HepG2 (cell line): ENCODE measurements around the gene ANO1. TPM values are rescaled to one million over a fixed set of nuclear protein-coding genes. Genes with fewer than 3 reads are reported as not detected.

Source experiments
- ATAC-seq: fragments of 200-7000 bp; cut with Tn5 transposase; 3 replicates; pipeline ENCODE4 v1.9.1; 2020; ENCODE audit warnings: mild to moderate bottlenecking, moderate library complexity
- BruUV-seq: library from RNA; stranded (reverse); fragments of 400-500 nt; replicated peaks from 2 replicates; lab custom pipeline; 2021; lab: Mats Ljungman, UMichigan
- CTCF ChIA-PET: fragments of 300-600 bp; formaldehyde crosslinking; extraction: SDS; loops from one replicate; lab custom pipeline; 2021; ENCODE audit warnings: low total read pairs, inconsistent platforms, low intra/inter-chr PET ratio; lab: Yijun Ruan, JAX
- POLR2A ChIA-PET: fragments of 350-600 bp; sonication (Branson Sonifier 250); formaldehyde crosslinking; loops from one replicate; lab custom pipeline; 2020; ENCODE audit warnings: antibody characterized with exemption, inconsistent platforms; lab: Yijun Ruan, JAX
- DNase-seq: peaks from one replicate; pipeline ENCODE4 v3.0.0-alpha.2; 2015; ENCODE audit warnings: low spot score
- FAIRE-seq: peaks from 3 replicates; lab custom pipeline; 2011; peaks lifted over from hg19 to GRCh38; lab: Jason Lieb, UNC
- H2AFZ ChIP-seq: one replicate; pipeline ENCODE4 v1.6.1; 2011; ENCODE audit warnings: low read length, inconsistent platforms
- H3K27ac ChIP-seq: fragments of 300-600 bp; 3 replicates; pipeline ENCODE4 v1.8.0; 2011; ENCODE audit warnings: mixed run types, mild to moderate bottlenecking, mixed read lengths, low read length, inconsistent platforms; ENCODE audit not compliant: insufficient read depth; ENCODE audit errors: extremely low read length
- H3K27me3 ChIP-seq, 2 experiments: fragments of 200-600 bp in 1 of 2; 2 replicates in 1 of 2; 3 replicates in 1 of 2; pipeline versions ENCODE4 v1.6.0 to v1.8.0; 2011; ENCODE audit warnings: low read length in 2 of 2, mild to moderate bottlenecking in 2 of 2, moderate library complexity in 2 of 2, inconsistent platforms in 1 of 2; ENCODE audit not compliant: insufficient read depth in 2 of 2, control insufficient read depth in 1 of 2
- H3K36me3 ChIP-seq, 2 experiments: fragments of 200-600 bp in 1 of 2; replicated peaks in 1 of 2; 2 replicates in 1 of 2; 3 replicates in 1 of 2; pipeline versions ENCODE4 v1.5.1 to v1.8.0; 2011; ENCODE audit warnings: low read length in 2 of 2, inconsistent platforms in 1 of 2; ENCODE audit not compliant: insufficient read depth in 2 of 2, control insufficient read depth in 1 of 2
- H3K4me1 ChIP-seq: 2 replicates; pipeline ENCODE4 v1.5.1; 2012; ENCODE audit warnings: low read length, inconsistent platforms; ENCODE audit not compliant: insufficient read depth
- H3K4me2 ChIP-seq: 2 replicates; pipeline ENCODE4 v1.6.0; 2011; ENCODE audit warnings: low read depth, low read length, inconsistent platforms
- H3K4me3 ChIP-seq, 3 experiments: fragments of 200-600 bp in 1 of 3; sonication (generic), shearing (Covaris generic) in 1 of 3; replicated peaks in 1 of 3; 2 replicates each; pipeline ENCODE4 v1.5.1; 2011 to 2016; ENCODE audit warnings: low read length in 3 of 3, inconsistent platforms in 2 of 3, low read depth in 2 of 3, mild to moderate bottlenecking in 2 of 3, control low read depth in 1 of 3, mixed read lengths in 1 of 3; ENCODE audit not compliant: insufficient read depth in 1 of 3
- H3K79me2 ChIP-seq: one replicate; pipeline ENCODE4 v1.6.1; 2011; ENCODE audit warnings: low read length, inconsistent platforms; ENCODE audit not compliant: insufficient read depth
- H3K9ac ChIP-seq: 2 replicates; pipeline ENCODE4 v1.6.0; 2011; ENCODE audit warnings: mild to moderate bottlenecking, low read depth, low read length, inconsistent platforms; ENCODE audit not compliant: insufficient read depth
- H3K9me3 ChIP-seq: 2 replicates; pipeline ENCODE4 v1.5.1; 2012; ENCODE audit warnings: mild to moderate bottlenecking, low read length
- H4K20me1 ChIP-seq: 2 replicates; pipeline ENCODE4 v1.6.0; 2011; ENCODE audit warnings: inconsistent platforms, mild to moderate bottlenecking, low read length, moderate library complexity; ENCODE audit not compliant: insufficient read depth
- FIP1L1 ChIP-seq: fragments of 200-400 bp; formaldehyde crosslinking; IDR thresholded peaks from 2 replicates; pipeline ENCODE4 v1.6.1; 2018; ENCODE audit warnings: low read depth, mild to moderate bottlenecking, low read length, moderate library complexity, borderline replicate concordance; ENCODE audit not compliant: insufficient read depth
- FOXA1 ChIP-seq, 2 experiments: fragments of 450-650 bp in 1 of 2; sonication (generic) in 1 of 2; formaldehyde crosslinking in 1 of 2; IDR thresholded peaks; 2 replicates each; pipeline versions ENCODE4 v1.4.0 to v1.6.1; 2016 to 2020; ENCODE audit warnings: missing genetic modification reagents in 1 of 2
- NR2F2 ChIP-seq: IDR thresholded peaks from 2 replicates; pipeline ENCODE4 v1.6.1; 2012; ENCODE audit warnings: low read depth, inconsistent platforms, borderline replicate concordance
- ZC3H4 ChIP-seq: sonication (generic); formaldehyde crosslinking; IDR thresholded peaks from 2 replicates; pipeline ENCODE4 v1.4.0; 2020; ENCODE audit warnings: missing genetic modification reagents, borderline replicate concordance
- ZNF446 ChIP-seq: sonication (generic); formaldehyde crosslinking; IDR thresholded peaks from 2 replicates; pipeline ENCODE4 v1.5.0; 2020; ENCODE audit warnings: mild to moderate bottlenecking, missing genetic modification reagents
- ZNF451 ChIP-seq: sonication (generic); formaldehyde crosslinking; IDR thresholded peaks from 2 replicates; pipeline ENCODE4 v1.5.0; 2020; ENCODE audit warnings: mild to moderate bottlenecking, missing genetic modification reagents
- WGBS: methylation state at CpG from one replicate; pipeline ENCODE4 v1.1.6; 2017; ENCODE audit warnings: low lambda C conversion rate; 5-methylcytosine and 5-hydroxymethylcytosine counted together
- in situ Hi-C: cut with HindIII; loops from 2 replicates; pipeline ENCODE4 v1.10.0; 2017; ENCODE audit warnings: low pct_unique_long_range_greater_than_20kb; ENCODE audit not compliant: extremely low pct_ligation_motif_present
- intact Hi-C: fragments of 100-400 bp; cut with micrococcal nuclease; formaldehyde crosslinking; loops from one replicate; pipeline ENCODE4 v1.10.0; 2022; ENCODE audit not compliant: unreplicated experiment
- polyA plus RNA-seq, 8 experiments: library from polyadenylated mRNA; depleted of rRNA in 3 of 8; stranded (reverse) in 7 of 8; unstranded in 1 of 8; fragments of >200 nt; fragmentation: Illumina TruSeq in 4 of 8; extraction: Trizol in 4 of 8; gene quantifications; 2 replicates each; pipeline versions ENCODE4 v1.2.1 to v1.2.3, GENCODE V29; 2011 to 2016; ENCODE audit warnings: low read depth in 4 of 8, missing spikeins in 1 of 8, mixed read lengths in 1 of 8; ENCODE audit not compliant: insufficient read depth in 1 of 8
- total RNA-seq, 5 experiments: library from RNA; depleted of rRNA; stranded (reverse); fragments of >200 nt; fragmentation: Illumina TruSeq; extraction: Trizol; gene quantifications; 2 replicates each; pipeline ENCODE4 v1.2.3, GENCODE V29; 2016; ENCODE audit warnings: low read depth in 1 of 5
- TF ChIP-seq, protein P1 (sequence below), 2 experiments: sonication (generic) in 1 of 2; formaldehyde crosslinking in 1 of 2; IDR thresholded peaks; 2 replicates each; pipeline versions ENCODE4 v1.4.0 to v1.6.1; 2016 to 2020; ENCODE audit warnings: borderline replicate concordance in 1 of 2, low read depth in 1 of 2, mild to moderate bottlenecking in 1 of 2, missing genetic modification reagents in 1 of 2
- TF ChIP-seq, protein P2 (sequence below): sonication (generic); formaldehyde crosslinking; IDR thresholded peaks from 2 replicates; pipeline ENCODE4 v1.5.0; 2020; ENCODE audit warnings: mild to moderate bottlenecking, missing genetic modification reagents
- TF ChIP-seq, protein P3 (sequence below): sonication (generic); formaldehyde crosslinking; IDR thresholded peaks from 2 replicates; pipeline ENCODE4 v1.4.0; 2020; ENCODE audit warnings: missing genetic modification reagents, mild to moderate bottlenecking, borderline replicate concordance
- TF ChIP-seq, protein P4 (sequence below): conservative IDR thresholded peaks from 2 replicates; pipeline ENCODE4 v1.6.1; 2018; ENCODE audit warnings: missing genetic modification reagents
- TF ChIP-seq, protein P5 (sequence below): sonication (generic); formaldehyde crosslinking; conservative IDR thresholded peaks from 2 replicates; pipeline ENCODE4 v1.5.0; 2020; ENCODE audit warnings: missing genetic modification reagents

Gene ANO1
- total and polyA plus RNA-seq, 2 of the 13 experiments (the other 11 are each of a cell fraction or from before 2014, with no cell fraction given): not detected

DNA sequence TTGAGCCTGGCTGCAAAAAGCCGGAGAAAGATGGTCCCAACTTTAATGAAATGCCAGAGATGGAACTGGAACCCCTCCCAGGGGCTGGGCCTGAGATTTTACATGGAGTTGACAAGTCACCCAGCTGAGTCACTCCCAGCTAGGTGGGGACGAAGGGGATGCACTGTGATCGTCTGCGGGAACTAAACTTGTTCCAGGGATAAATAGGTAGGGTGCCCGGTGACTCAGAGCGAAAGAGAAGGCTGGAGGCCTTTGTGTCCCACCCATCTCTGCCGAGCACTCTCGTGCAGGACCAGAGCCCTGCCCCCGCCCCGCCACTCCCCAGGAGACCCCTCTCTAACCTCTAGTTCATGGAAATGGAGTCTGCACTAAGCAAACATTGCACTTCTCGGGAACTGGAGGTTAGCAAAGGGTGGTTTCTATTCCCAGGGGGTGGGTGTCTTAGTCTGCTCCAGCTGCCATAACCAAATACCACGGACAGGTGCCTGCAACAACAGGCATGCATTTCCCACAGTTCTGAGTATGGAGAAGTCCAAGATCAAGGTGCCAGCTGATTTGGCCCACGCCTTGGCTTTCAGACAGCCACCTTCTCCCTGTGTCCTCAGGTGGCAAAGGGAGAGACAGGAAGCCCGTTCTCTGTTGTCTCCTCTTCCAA lies 64.2 kb downstream of the ANO1 start:
- Histone ChIP-seq H3K4me2 (no peak overlapping the region), H3K4me1 (no peaks in the 10 kb centered on the region), H4K20me1 (peaks cover 3% of the 10 kb centered on the region; the same call in 1 of the 2 replicates), H3K36me3 (no peaks in the 10 kb centered on the region), H2AFZ (no peak overlapping the region), H3K79me2 (no peaks in the 10 kb centered on the region), H3K27ac (no peak overlapping the region), H3K9me3 (no peaks in the 10 kb centered on the region), H3K9ac (no peak overlapping the region), H3K4me3 (no peak overlapping the region), H3K27me3 (peaks cover 8 to 59% of the 10 kb centered on the region in 2 experiments; a peak in 4 of 5 replicates)
- in situ Hi-C loops (no loop called here), intact Hi-C loops (no loop called here)
- ChIA-PET POLR2A (no interaction called here), CTCF (no interaction called here)
- FAIRE-seq: no peak
- ATAC-seq: no peak
- no TSS peak for BruUV-seq
- no peak for DNase-seq
- 23% methylated on average over 5 of the region's 14 CpGs for WGBS
- TF ChIP-seq, protein P1, sequence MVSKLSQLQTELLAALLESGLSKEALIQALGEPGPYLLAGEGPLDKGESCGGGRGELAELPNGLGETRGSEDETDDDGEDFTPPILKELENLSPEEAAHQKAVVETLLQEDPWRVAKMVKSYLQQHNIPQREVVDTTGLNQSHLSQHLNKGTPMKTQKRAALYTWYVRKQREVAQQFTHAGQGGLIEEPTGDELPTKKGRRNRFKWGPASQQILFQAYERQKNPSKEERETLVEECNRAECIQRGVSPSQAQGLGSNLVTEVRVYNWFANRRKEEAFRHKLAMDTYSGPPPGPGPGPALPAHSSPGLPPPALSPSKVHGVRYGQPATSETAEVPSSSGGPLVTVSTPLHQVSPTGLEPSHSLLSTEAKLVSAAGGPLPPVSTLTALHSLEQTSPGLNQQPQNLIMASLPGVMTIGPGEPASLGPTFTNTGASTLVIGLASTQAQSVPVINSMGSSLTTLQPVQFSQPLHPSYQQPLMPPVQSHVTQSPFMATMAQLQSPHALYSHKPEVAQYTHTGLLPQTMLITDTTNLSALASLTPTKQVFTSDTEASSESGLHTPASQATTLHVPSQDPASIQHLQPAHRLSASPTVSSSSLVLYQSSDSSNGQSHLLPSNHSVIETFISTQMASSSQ (IDR thresholded peaks at IDR 0.05; ENCODE audit: low read depth): no peak
- TF ChIP-seq, protein P1 (CRISPR knock-in tag; IDR thresholded peaks at IDR 0.05; ENCODE audit: borderline replicate concordance): no peak
- TF ChIP-seq ZNF451 (CRISPR knock-in tag) (no peak), NR2F2 (no peak), ZC3H4 (CRISPR knock-in tag) (no peak), ZNF446 (CRISPR knock-in tag) (no peak), FIP1L1 (no peak), FOXA1 (IDR thresholded peaks at IDR 0.05) (no peak), FOXA1 (CRISPR knock-in tag; IDR thresholded peaks at IDR 0.05) (no peak)
- TF ChIP-seq, protein P2, sequence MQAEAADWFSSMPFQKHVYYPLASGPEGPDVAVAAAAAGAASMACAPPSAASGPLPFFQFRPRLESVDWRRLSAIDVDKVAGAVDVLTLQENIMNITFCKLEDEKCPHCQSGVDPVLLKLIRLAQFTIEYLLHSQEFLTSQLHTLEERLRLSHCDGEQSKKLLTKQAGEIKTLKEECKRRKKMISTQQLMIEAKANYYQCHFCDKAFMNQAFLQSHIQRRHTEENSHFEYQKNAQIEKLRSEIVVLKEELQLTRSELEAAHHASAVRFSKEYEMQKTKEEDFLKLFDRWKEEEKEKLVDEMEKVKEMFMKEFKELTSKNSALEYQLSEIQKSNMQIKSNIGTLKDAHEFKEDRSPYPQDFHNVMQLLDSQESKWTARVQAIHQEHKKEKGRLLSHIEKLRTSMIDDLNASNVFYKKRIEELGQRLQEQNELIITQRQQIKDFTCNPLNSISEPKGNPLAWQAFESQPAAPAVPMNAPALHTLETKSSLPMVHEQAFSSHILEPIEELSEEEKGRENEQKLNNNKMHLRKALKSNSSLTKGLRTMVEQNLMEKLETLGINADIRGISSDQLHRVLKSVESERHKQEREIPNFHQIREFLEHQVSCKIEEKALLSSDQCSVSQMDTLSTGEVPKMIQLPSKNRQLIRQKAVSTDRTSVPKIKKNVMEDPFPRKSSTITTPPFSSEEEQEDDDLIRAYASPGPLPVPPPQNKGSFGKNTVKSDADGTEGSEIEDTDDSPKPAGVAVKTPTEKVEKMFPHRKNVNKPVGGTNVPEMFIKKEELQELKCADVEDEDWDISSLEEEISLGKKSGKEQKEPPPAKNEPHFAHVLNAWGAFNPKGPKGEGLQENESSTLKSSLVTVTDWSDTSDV: no peak
- TF ChIP-seq, protein P3, sequence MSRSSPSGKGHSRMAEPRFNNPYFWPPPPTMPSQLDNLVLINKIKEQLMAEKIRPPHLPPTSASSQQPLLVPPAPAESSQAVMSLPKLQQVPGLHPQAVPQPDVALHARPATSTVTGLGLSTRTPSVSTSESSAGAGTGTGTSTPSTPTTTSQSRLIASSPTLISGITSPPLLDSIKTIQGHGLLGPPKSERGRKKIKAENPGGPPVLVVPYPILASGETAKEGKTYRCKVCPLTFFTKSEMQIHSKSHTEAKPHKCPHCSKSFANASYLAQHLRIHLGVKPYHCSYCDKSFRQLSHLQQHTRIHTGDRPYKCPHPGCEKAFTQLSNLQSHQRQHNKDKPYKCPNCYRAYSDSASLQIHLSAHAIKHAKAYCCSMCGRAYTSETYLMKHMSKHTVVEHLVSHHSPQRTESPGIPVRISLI (CRISPR knock-in tag): no peak
- TF ChIP-seq, protein P4, sequence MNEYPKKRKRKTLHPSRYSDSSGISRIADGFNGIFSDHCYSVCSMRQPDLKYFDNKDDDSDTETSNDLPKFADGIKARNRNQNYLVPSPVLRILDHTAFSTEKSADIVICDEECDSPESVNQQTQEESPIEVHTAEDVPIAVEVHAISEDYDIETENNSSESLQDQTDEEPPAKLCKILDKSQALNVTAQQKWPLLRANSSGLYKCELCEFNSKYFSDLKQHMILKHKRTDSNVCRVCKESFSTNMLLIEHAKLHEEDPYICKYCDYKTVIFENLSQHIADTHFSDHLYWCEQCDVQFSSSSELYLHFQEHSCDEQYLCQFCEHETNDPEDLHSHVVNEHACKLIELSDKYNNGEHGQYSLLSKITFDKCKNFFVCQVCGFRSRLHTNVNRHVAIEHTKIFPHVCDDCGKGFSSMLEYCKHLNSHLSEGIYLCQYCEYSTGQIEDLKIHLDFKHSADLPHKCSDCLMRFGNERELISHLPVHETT (CRISPR knock-in tag): no peak
- TF ChIP-seq, protein P5, sequence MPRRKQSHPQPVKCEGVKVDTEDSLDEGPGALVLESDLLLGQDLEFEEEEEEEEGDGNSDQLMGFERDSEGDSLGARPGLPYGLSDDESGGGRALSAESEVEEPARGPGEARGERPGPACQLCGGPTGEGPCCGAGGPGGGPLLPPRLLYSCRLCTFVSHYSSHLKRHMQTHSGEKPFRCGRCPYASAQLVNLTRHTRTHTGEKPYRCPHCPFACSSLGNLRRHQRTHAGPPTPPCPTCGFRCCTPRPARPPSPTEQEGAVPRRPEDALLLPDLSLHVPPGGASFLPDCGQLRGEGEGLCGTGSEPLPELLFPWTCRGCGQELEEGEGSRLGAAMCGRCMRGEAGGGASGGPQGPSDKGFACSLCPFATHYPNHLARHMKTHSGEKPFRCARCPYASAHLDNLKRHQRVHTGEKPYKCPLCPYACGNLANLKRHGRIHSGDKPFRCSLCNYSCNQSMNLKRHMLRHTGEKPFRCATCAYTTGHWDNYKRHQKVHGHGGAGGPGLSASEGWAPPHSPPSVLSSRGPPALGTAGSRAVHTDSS: no peak
